Measurements from ENCODE around the gene LRRC7. TPM values are rescaled to one million over a fixed set of nuclear protein-coding genes. Genes with fewer than 3 reads are reported as not detected.

The LRRC7 gene
- total RNA-seq, 4 donors from 2014 or later: under 0.01 TPM; not detected in 3

- no peaks in the 10 kb centered on the region for H3K9me3 ChIP-seq
- H3K36me3 ChIP-seq: no peaks in the 10 kb centered on the region
- H3K27me3 ChIP-seq: no peaks in the 10 kb centered on the region
- no peak overlapping the region for H3K27ac ChIP-seq
- H3K4me3 ChIP-seq: no peak overlapping the region
- no peaks in the 10 kb centered on the region for H3K4me1 ChIP-seq
- DNase-seq: no peak
- intact Hi-C loops (cut with DNase I): no loop called here
- WGBS, 2 donors: 47 to 65% methylated on average over 2 of the region's 2 CpGs
- TF ChIP-seq, protein P1, sequence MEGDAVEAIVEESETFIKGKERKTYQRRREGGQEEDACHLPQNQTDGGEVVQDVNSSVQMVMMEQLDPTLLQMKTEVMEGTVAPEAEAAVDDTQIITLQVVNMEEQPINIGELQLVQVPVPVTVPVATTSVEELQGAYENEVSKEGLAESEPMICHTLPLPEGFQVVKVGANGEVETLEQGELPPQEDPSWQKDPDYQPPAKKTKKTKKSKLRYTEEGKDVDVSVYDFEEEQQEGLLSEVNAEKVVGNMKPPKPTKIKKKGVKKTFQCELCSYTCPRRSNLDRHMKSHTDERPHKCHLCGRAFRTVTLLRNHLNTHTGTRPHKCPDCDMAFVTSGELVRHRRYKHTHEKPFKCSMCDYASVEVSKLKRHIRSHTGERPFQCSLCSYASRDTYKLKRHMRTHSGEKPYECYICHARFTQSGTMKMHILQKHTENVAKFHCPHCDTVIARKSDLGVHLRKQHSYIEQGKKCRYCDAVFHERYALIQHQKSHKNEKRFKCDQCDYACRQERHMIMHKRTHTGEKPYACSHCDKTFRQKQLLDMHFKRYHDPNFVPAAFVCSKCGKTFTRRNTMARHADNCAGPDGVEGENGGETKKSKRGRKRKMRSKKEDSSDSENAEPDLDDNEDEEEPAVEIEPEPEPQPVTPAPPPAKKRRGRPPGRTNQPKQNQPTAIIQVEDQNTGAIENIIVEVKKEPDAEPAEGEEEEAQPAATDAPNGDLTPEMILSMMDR (IDR thresholded peaks at IDR 0.05): no peak
- TF ChIP-seq POLR2A (IDR thresholded peaks at IDR 0.05): no peak
These were observed 499.0 kb downstream of the LRRC7 start for GRCh38 chr1:70066711-70067110.

- WGBS, 2 donors: 32 to 44% methylated on average over 4 of the region's 4 CpGs
- Histone ChIP-seq H3K27ac (no peak overlapping the region), H3K27me3 (no peaks in the 10 kb centered on the region), H3K9me3 (no peaks in the 10 kb centered on the region), H3K4me1 (no peaks in the 10 kb centered on the region), H3K4me3 (no peak overlapping the region), H3K36me3 (no peaks in the 10 kb centered on the region)
- no peak for DNase-seq
- intact Hi-C loops (cut with DNase I): no loop called here
- no peak for TF ChIP-seq POLR2A (IDR thresholded peaks at IDR 0.05)
- TF ChIP-seq, protein P1 (IDR thresholded peaks at IDR 0.05): no peak
These were observed 503.9 kb downstream of the LRRC7 start for GRCh38 chr1:70071601-70072000.

DNA sequence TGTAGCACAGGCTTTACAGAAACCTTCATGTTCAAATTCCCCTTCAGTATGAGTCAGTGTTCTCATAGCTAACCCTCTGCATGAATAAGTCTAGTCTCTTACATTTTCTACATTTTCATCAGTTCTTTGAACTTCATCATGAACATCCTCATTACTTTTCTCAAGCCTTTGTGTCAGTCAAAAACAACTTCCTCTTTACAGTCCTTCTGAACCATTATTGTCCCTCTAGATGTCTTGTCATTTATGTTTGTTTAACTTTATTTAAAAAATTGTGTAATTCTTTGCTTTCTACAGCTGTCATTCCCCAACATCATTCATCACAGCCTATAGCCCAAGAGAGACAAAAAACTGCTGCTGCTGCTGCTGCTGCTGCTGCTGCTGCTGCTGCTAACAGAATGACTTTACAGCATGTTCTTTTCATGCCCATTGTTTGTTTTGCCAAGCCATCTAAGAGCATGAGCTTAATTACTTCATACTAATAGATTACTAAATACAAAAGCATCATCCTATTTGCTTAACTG lies 504.6 kb downstream of the LRRC7 start:
- no peak for TF ChIP-seq POLR2A (IDR thresholded peaks at IDR 0.05)
- TF ChIP-seq, protein P1 (IDR thresholded peaks at IDR 0.05): no peak
- Histone ChIP-seq H3K27ac (no peak overlapping the region), H3K4me1 (no peaks in the 10 kb centered on the region), H3K9me3 (no peaks in the 10 kb centered on the region), H3K4me3 (no peak overlapping the region), H3K27me3 (no peaks in the 10 kb centered on the region), H3K36me3 (no peaks in the 10 kb centered on the region)
- DNase-seq: no peak
- intact Hi-C loops (cut with DNase I): no loop called here

- DNase-seq: no peak
- intact Hi-C loops (cut with DNase I): no loop called here
These were observed 508.0 kb downstream of the LRRC7 start for GRCh38 chr1:70075761-70076160.

GRCh38 chr1:70077066-70077465 lies 509.3 kb downstream of the LRRC7 start:
- H3K27me3 ChIP-seq: no peaks in the 10 kb centered on the region
- intact Hi-C loops (cut with DNase I): no loop called here
- no peaks in the 10 kb centered on the region for H3K4me1 ChIP-seq
- 55 to 62% methylated on average over 1 of the region's 1 CpG for WGBS, 2 donors
- no peaks in the 10 kb centered on the region for H3K36me3 ChIP-seq
- TF ChIP-seq, protein P1 (IDR thresholded peaks at IDR 0.05): no peak
- TF ChIP-seq POLR2A (IDR thresholded peaks at IDR 0.05): no peak
- H3K4me3 ChIP-seq: no peak overlapping the region
- DNase-seq: no peak
- H3K27ac ChIP-seq: no peak overlapping the region
- H3K9me3 ChIP-seq: no peaks in the 10 kb centered on the region

More at GRCh38 chr1:70075761-70076160, 508.0 kb downstream of the LRRC7 start:
- H3K4me1 ChIP-seq: no peaks in the 10 kb centered on the region
- H3K27ac ChIP-seq: no peak overlapping the region
- H3K9me3 ChIP-seq: no peaks in the 10 kb centered on the region
- TF ChIP-seq, protein P1 (IDR thresholded peaks at IDR 0.05): no peak
- no peak for TF ChIP-seq POLR2A (IDR thresholded peaks at IDR 0.05)
- H3K36me3 ChIP-seq: no peaks in the 10 kb centered on the region
- WGBS, 2 donors: 67 to 72% methylated on average over 7 of the region's 7 CpGs
- no peak overlapping the region for H3K4me3 ChIP-seq
- H3K27me3 ChIP-seq: no peaks in the 10 kb centered on the region

All from esophagus squamous epithelium (tissue), 5 donors.